GM23338 (cell line): ENCODE results near the gene IFITM5. TPM values are rescaled to one million over a fixed set of nuclear protein-coding genes. Genes with fewer than 3 reads are reported as not detected.
A peak's percentile ranks its signal among the peaks of the same experiment; 100 is the strongest.

ENCODE experiments used
- ATAC-seq: fragments of 200-7000 bp; cut with Tn5 transposase; 3 replicates; pipeline ENCODE4 v1.9.1; 2020
- DNase-seq: peaks from one replicate; pipeline ENCODE4 v3.0.0-alpha.2; 2015; ENCODE audit warnings: low spot score
- H2AFZ ChIP-seq: fragments of 200-600 bp; sonication (generic); 2 replicates; pipeline ENCODE4 v1.8.0; 2016; ENCODE audit warnings: antibody characterized with exemption, mild to moderate bottlenecking, moderate library complexity
- H3F3A ChIP-seq: fragments of 200-600 bp; sonication (generic); replicated peaks from 2 replicates; pipeline ENCODE4 v1.8.0; 2017; ENCODE audit warnings: antibody characterized with exemption, mixed run types, low read depth
- H3K27ac ChIP-seq: fragments of 200-600 bp; sonication (generic); 2 replicates; pipeline ENCODE4 v1.6.1; 2016; ENCODE audit warnings: low read depth
- H3K27me3 ChIP-seq: fragments of 200-600 bp; sonication (generic); 2 replicates; pipeline ENCODE4 v1.8.0; 2016; ENCODE audit warnings: mild to moderate bottlenecking, mixed run types, moderate library complexity; ENCODE audit not compliant: insufficient read depth
- H3K36me3 ChIP-seq: fragments of 200-600 bp; sonication (generic); 2 replicates; pipeline ENCODE4 v1.8.0; 2016; ENCODE audit warnings: mild to moderate bottlenecking; ENCODE audit not compliant: insufficient read depth
- H3K4me1 ChIP-seq: fragments of 200-600 bp; sonication (generic); 2 replicates; pipeline ENCODE4 v1.8.0; 2016; ENCODE audit warnings: mild to moderate bottlenecking, moderate library complexity; ENCODE audit not compliant: insufficient read depth
- H3K4me2 ChIP-seq: fragments of 200-600 bp; sonication (generic); 2 replicates; pipeline ENCODE4 v1.7.1; 2017; ENCODE audit warnings: mixed run types
- H3K4me3 ChIP-seq: fragments of 200-600 bp; sonication (generic); 2 replicates; pipeline ENCODE4 v1.6.1; 2016; ENCODE audit warnings: mixed run types
- H3K79me2 ChIP-seq: fragments of 200-600 bp; sonication (generic); replicated peaks from 2 replicates; pipeline ENCODE4 v1.8.0; 2017; ENCODE audit warnings: mild to moderate bottlenecking; ENCODE audit not compliant: insufficient read depth
- H3K9me2 ChIP-seq: fragments of 200-600 bp; sonication (generic); 2 replicates; pipeline ENCODE4 v1.8.0; 2017; ENCODE audit not compliant: insufficient read depth
- H4K20me1 ChIP-seq: fragments of 200-600 bp; sonication (generic); replicated peaks from 2 replicates; pipeline ENCODE4 v1.8.0; 2017; ENCODE audit warnings: mild to moderate bottlenecking; ENCODE audit not compliant: insufficient read depth
- H3K27ac Mint-ChIP-seq: 2 replicates; pipeline ENCODE4 v1.8.0; 2020; ENCODE audit warnings: inconsistent platforms, mild to moderate bottlenecking, moderate library complexity, mixed read lengths
- H3K27me3 Mint-ChIP-seq: 3 replicates; pipeline ENCODE4 v1.8.0; 2022; ENCODE audit warnings: low read depth, mild to moderate bottlenecking, moderate library complexity, mixed read lengths, inconsistent platforms; ENCODE audit not compliant: insufficient read depth, poor library complexity
- H3K36me3 Mint-ChIP-seq: 3 replicates; pipeline ENCODE4 v1.8.0; 2021; ENCODE audit warnings: low read depth, mild to moderate bottlenecking, inconsistent platforms, moderate library complexity, mixed read lengths
- H3K4me1 Mint-ChIP-seq: 3 replicates; pipeline ENCODE4 v1.8.0; 2020; ENCODE audit warnings: mild to moderate bottlenecking, inconsistent platforms, mixed read lengths
- H3K4me3 Mint-ChIP-seq: 3 replicates; pipeline ENCODE4 v1.8.0; 2021; ENCODE audit warnings: moderate library complexity, mild to moderate bottlenecking, inconsistent platforms, mixed read lengths
- H3K9me3 Mint-ChIP-seq: 3 replicates; pipeline ENCODE4 v1.8.0; 2020; ENCODE audit warnings: moderate library complexity, mild to moderate bottlenecking, inconsistent platforms, mixed read lengths
- CREB1 ChIP-seq: fragments of 250-450 bp; sonication (Bioruptor Pico); IDR thresholded peaks from 2 replicates; pipeline ENCODE4 v1.5.0; 2020; ENCODE audit warnings: low read depth, mild to moderate bottlenecking, moderate library complexity
- CTCF ChIP-seq, 2 experiments: fragments of 200-600 bp in 1 of 2; sonication (generic) in 1 of 2; conservative IDR thresholded peaks; 2 replicates each; pipeline versions ENCODE4 v1.5.1 to v1.6.1; 2016 to 2017; ENCODE audit warnings: antibody characterized with exemption in 2 of 2, low read depth in 2 of 2, mild to moderate bottlenecking in 2 of 2, moderate library complexity in 1 of 2
- ETS1 ChIP-seq: IDR thresholded peaks from 2 replicates; pipeline ENCODE4 v1.6.1; 2016; ENCODE audit warnings: antibody characterized with exemption
- EZH2phosphoT487 ChIP-seq: fragments of 200-600 bp; sonication (generic); IDR thresholded peaks from one replicate; pipeline ENCODE4 v1.8.1; 2018; ENCODE audit warnings: antibody characterized with exemption; ENCODE audit not compliant: unreplicated experiment
- JUNB ChIP-seq: IDR thresholded peaks from one replicate; pipeline ENCODE4 v1.6.1; 2016; ENCODE audit warnings: antibody characterized with exemption; ENCODE audit not compliant: unreplicated experiment
- NANOG ChIP-seq: IDR thresholded peaks from 2 replicates; pipeline ENCODE4 v1.6.1; 2016; ENCODE audit warnings: antibody characterized with exemption, borderline replicate concordance
- POLR2AphosphoS5 ChIP-seq: IDR thresholded peaks from 2 replicates; pipeline ENCODE4 v1.6.1; 2016; ENCODE audit warnings: antibody characterized with exemption, low read depth
- REST ChIP-seq: IDR thresholded peaks from one replicate; pipeline ENCODE4 v1.6.1; 2018; ENCODE audit warnings: antibody characterized with exemption; ENCODE audit not compliant: unreplicated experiment
- STAT1 ChIP-seq: IDR thresholded peaks from one replicate; pipeline ENCODE4 v1.6.1; 2016; ENCODE audit warnings: antibody characterized with exemption; ENCODE audit not compliant: unreplicated experiment
- ZNF114 ChIP-seq: fragments of 250-450 bp; sonication (Bioruptor Pico); IDR thresholded peaks from 2 replicates; pipeline ENCODE4 v1.5.0; 2020; ENCODE audit warnings: mild to moderate bottlenecking, moderate library complexity
- ZNF331 ChIP-seq: fragments of 250-450 bp; sonication (Bioruptor Pico); IDR thresholded peaks from 2 replicates; pipeline ENCODE4 v1.5.0; 2020; ENCODE audit warnings: low read depth, mild to moderate bottlenecking, moderate library complexity
- polyA plus RNA-seq: library from polyadenylated mRNA; unstranded; fragments of >200 nt; fragmentation: Nextera tagmentation; extraction: Ambion mirVana; gene quantifications from 2 replicates; pipeline ENCODE4 v1.2.1, GENCODE V29; 2016
- total RNA-seq: library from RNA; depleted of rRNA; stranded (reverse); fragments of >200 nt; shearing (Covaris generic); gene quantifications from 2 replicates; pipeline ENCODE4 v1.2.3, GENCODE V29; 2014

The IFITM5 gene
- total and polyA plus RNA-seq, 2 experiments from 2014 or later: not detected

- TF ChIP-seq EZH2phosphoT487 (no peak), CTCF (conservative IDR thresholded peaks at IDR 0.05; ENCODE audit: low read depth in 2 of 2) (no peak)
These were observed 28.6 kb downstream of the IFITM5 start (continued) for GRCh38 chr11:270451-271318.

- ATAC-seq (no peak; the same call in 2 of the 3 replicates), DNase-seq (peak; percentile 18)
- Histone ChIP-seq H3K36me3 (0 out of 2 replicates have a peak, but pooled peaks cover 5% of the 10 kb centered on the region), H3F3A (0 out of 2 replicates have a peak, but pooled peaks cover 10% of the 10 kb centered on the region), H3K27me3 (no peaks in the 10 kb centered on the region), H3K27ac (no peak overlapping the region), H4K20me1 (no peaks in the 10 kb centered on the region), H2AFZ (peak overlapping the region; percentile 11; the same call in 1 of the 2 replicates), H3K4me1 (peaks cover 14% of the 10 kb centered on the region; the same call in 1 of the 2 replicates), H3K4me3 (no peak overlapping the region), H3K79me2 (no peaks in the 10 kb centered on the region), H3K9me2 (no peaks in the 10 kb centered on the region), H3K4me2 (peak overlapping the region; percentile 13; the same call in 1 of the 2 replicates)
- H3K9me3 Mint-ChIP-seq: peaks cover 23% of the 10 kb centered on the region
- peaks cover 14% of the 10 kb centered on the region; the same call in 2 of the 3 replicates for H3K36me3 Mint-ChIP-seq
- H3K4me3 Mint-ChIP-seq: no peak overlapping the region
- H3K4me1 Mint-ChIP-seq: peaks cover 16% of the 10 kb centered on the region
- H3K27me3 Mint-ChIP-seq: peaks cover 10% of the 10 kb centered on the region
- H3K27ac Mint-ChIP-seq: no peak overlapping the region; the same call in 1 of the 2 replicates
- TF ChIP-seq STAT1 (no peak), EZH2phosphoT487 (no peak), NANOG (no peak), CREB1 (CRISPR knock-in tag) (no peak), ZNF331 (CRISPR knock-in tag) (no peak), ETS1 (no peak), REST (no peak), CTCF (conservative IDR thresholded peaks at IDR 0.05; ENCODE audit: low read depth in 2 of 2) (no peak), POLR2AphosphoS5 (no peak), ZNF114 (CRISPR knock-in tag) (no peak), JUNB (no peak)
These were observed 30.0 kb downstream of the IFITM5 start for GRCh38 chr11:269146-269890.
